GM15510 (cell line): Measurements from ENCODE around the gene EVC.

Experiments used
- POLR2A ChIP-seq: IDR thresholded peaks from 3 replicates; pipeline ENCODE4 v1.6.1; 2011; ENCODE audit warnings: borderline replicate concordance; ENCODE audit not compliant: insufficient read length; ENCODE audit errors: extremely low read depth

The EVC gene

GRCh38 chr4:5710961-5711478 is at the start of gene EVC:
Gene EVC (plus strand): TSS chr4:5711201. CDS start chr4:5711381, 180 bp downstream.
- peak; percentile 42 for TF ChIP-seq POLR2A

- no peak for TF ChIP-seq POLR2A
Measured at GRCh38 chr4:5661237-5661636, 49.8 kb upstream of the EVC start.

GRCh38 chr4:5662555-5662954 is 48.4 kb upstream of the EVC start:
- no peak for TF ChIP-seq POLR2A

GRCh38 chr4:5664778-5665177 is 46.2 kb upstream of the EVC start:
- no peak for TF ChIP-seq POLR2A

GRCh38 chr4:5666741-5667140 is 44.3 kb upstream of the EVC start:
- no peak for TF ChIP-seq POLR2A

- TF ChIP-seq POLR2A, result no peak
Measured at GRCh38 chr4:5676763-5677162, 34.2 kb upstream of the EVC start.

- no peak for TF ChIP-seq POLR2A
Measured at GRCh38 chr4:5678977-5679376, 32.0 kb upstream of the EVC start.

- no peak for TF ChIP-seq POLR2A
Measured at GRCh38 chr4:5683566-5683965, 27.4 kb upstream of the EVC start.

GRCh38 chr4:5685296-5685695 is 25.7 kb upstream of the EVC start:
- TF ChIP-seq POLR2A, result no peak

GRCh38 chr4:5686338-5686737 is 24.7 kb upstream of the EVC start:
- no peak for TF ChIP-seq POLR2A

GRCh38 chr4:5689065-5689464 is 21.9 kb upstream of the EVC start:
- TF ChIP-seq POLR2A, result no peak

GRCh38 chr4:5691491-5692132 is 19.4 kb upstream of the EVC start:
- TF ChIP-seq POLR2A, result no peak

- TF ChIP-seq POLR2A, result no peak
Measured at GRCh38 chr4:5693871-5694270, 17.1 kb upstream of the EVC start.

GRCh38 chr4:5696341-5696740 is 14.7 kb upstream of the EVC start:
- no peak for TF ChIP-seq POLR2A

- TF ChIP-seq POLR2A, result no peak
Measured at GRCh38 chr4:5700459-5700858, 10.5 kb upstream of the EVC start.

- TF ChIP-seq POLR2A, result no peak
Measured at GRCh38 chr4:5701971-5702370, 9.0 kb upstream of the EVC start.

- no peak for TF ChIP-seq POLR2A
Measured at GRCh38 chr4:5703831-5704230, 7.2 kb upstream of the EVC start.
